Measurements from ENCODE around the gene OR4C13. TPM values are rescaled to one million over a fixed set of nuclear protein-coding genes. Genes with fewer than 3 reads are reported as not detected.

OR4C13 gene
- total RNA-seq, 1 experiment from 2014 or later, result not detected

GRCh38 chr11:49995565-49995964 is 43.4 kb downstream of the OR4C13 start:
- TF ChIP-seq NR2C2 (CRISPR knock-in tag; IDR thresholded peaks at IDR 0.05), result no peak
- peak; percentile 44; the same call in 1 of the 2 replicates for TF ChIP-seq CTCF (IDR thresholded peaks at IDR 0.05)
- no peak for TF ChIP-seq E2F1 (CRISPR knock-in tag; IDR thresholded peaks at IDR 0.05)
- no peak for TF ChIP-seq ZNF512 (CRISPR knock-in tag; IDR thresholded peaks at IDR 0.05; ENCODE audit: borderline replicate concordance)
- no peak for TF ChIP-seq STAT6 (CRISPR knock-in tag; conservative IDR thresholded peaks at IDR 0.05; ENCODE audit: low read depth)
- Mint-ChIP-seq H3K27me3 (ENCODE audit: low read depth) (peaks cover 7% of the 10 kb centered on the region), H3K36me3 (peaks cover 61% of the 10 kb centered on the region), H3K27ac (no peak overlapping the region), H3K9me3 (peaks cover 85% of the 10 kb centered on the region), H3K4me1 (no peaks in the 10 kb centered on the region), H3K4me3 (no peak overlapping the region)
- ChIA-PET POLR2A (no interaction called here), CTCF (interaction anchor here (0.6 to 0.9 kb wide), 3 partner anchors 577 to 1823 kb away, joined by 3 to 4 read pairs (median 3); no protein-coding TSS in a partner anchor)
- ATAC-seq, result no peak
- DNase-seq (ENCODE audit: low spot score), result peak; percentile 32

Other genes starting within 250 kb of the OR4C13 start
- not detected in 3 replicates for gene OR4C12, start 30.1 kb downstream of the OR4C13 start, total RNA-seq (2021)
- not detected in 3 replicates for gene OR4C45, start 80.5 kb downstream of the OR4C13 start, total RNA-seq (2021)